GM12873 (cell line): ENCODE data around the gene LARGE1.

ENCODE experiments used
- TF ChIP-seq, protein P1 (sequence below): IDR thresholded peaks from 2 replicates; pipeline ENCODE4 v1.5.1; 2012; ENCODE audit warnings: low read depth, mild to moderate bottlenecking, moderate library complexity, low read length, control low read depth; ENCODE audit not compliant: insufficient read depth; ENCODE audit errors: missing control alignments

Gene LARGE1

DNA sequence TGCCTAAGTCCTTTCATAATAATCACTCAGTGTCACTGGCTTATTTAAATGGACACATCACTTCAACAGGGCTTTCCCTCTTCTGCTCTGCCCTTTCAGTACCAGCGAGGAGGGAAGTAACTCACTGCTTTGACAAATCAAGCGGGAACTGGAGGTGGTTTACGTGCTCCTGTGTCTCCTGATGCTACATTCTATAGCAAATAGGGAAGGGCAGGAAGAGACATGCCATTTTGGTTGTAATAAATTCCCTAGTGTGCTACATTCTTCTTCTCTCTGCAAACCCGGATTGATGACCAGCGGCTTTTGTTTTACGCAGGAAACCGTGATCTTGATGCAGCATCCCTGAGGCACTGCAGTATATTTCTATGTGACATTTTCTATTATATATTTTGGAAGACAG is 491.0 kb downstream of the LARGE1 start:
- TF ChIP-seq, protein P1, sequence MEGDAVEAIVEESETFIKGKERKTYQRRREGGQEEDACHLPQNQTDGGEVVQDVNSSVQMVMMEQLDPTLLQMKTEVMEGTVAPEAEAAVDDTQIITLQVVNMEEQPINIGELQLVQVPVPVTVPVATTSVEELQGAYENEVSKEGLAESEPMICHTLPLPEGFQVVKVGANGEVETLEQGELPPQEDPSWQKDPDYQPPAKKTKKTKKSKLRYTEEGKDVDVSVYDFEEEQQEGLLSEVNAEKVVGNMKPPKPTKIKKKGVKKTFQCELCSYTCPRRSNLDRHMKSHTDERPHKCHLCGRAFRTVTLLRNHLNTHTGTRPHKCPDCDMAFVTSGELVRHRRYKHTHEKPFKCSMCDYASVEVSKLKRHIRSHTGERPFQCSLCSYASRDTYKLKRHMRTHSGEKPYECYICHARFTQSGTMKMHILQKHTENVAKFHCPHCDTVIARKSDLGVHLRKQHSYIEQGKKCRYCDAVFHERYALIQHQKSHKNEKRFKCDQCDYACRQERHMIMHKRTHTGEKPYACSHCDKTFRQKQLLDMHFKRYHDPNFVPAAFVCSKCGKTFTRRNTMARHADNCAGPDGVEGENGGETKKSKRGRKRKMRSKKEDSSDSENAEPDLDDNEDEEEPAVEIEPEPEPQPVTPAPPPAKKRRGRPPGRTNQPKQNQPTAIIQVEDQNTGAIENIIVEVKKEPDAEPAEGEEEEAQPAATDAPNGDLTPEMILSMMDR = no peak

DNA sequence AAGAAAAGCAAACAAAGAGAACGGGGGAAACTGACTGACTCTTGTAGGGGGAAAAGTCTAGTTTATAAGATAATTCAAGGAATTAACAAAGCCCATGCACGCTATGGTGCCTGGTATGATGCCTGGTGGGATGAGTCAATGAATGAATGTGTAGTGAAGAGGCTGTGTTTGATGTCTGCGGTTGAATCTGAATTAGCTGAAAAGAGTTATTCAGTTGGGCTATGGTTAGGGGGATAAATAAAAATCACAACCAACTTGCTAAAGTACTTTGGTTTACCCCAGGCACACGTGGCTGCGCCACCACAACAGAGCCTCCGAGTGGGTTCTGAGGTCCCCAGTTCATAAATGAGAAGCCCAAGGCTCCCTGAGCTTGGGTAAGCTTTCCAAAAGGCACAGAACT is 492.8 kb downstream of the LARGE1 start:
- TF ChIP-seq, protein P1 = no peak

GRCh38 chr22:33426451-33426850 is 493.8 kb downstream of the LARGE1 start:
- TF ChIP-seq, protein P1 = no peak

DNA sequence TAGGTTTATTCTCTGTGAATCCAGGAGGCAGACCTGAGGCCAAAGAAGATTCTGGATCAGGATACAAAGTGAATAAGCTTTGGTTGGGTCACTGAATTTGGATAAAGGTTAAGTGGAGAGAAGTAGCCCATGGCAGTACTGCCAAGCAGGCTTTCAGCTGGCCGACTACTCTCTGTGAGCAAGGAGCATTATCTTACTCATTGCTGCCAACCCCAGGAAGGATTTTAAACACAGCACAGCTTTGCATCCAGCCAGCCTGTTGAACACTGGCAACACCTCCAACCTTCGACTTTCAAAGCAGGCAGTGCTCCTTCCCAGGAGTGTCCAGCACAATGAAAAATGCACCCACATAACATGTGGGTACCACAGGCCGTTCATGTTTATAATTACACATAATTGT is 498.4 kb downstream of the LARGE1 start:
- TF ChIP-seq, protein P1 = no peak

DNA sequence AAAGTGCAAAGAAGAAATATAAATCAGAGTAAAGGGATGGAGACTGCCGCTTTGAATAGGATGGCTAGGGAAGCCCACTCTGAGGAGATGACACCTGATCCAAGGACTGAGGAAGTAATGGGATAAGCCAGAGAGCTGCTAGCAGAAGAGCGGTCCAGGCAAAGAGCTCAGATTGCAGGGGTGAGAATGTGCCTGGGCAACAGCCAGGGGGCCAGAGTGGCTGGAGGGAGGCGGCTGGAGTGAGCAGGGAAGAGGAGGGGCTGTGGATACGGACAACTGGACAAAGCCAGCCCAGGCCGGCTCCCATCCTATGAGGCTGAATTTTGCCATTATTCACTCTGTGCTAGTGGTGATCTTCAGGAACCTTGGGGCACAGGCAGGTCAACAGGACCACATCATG is 501.8 kb downstream of the LARGE1 start:
- TF ChIP-seq, protein P1 = no peak

DNA sequence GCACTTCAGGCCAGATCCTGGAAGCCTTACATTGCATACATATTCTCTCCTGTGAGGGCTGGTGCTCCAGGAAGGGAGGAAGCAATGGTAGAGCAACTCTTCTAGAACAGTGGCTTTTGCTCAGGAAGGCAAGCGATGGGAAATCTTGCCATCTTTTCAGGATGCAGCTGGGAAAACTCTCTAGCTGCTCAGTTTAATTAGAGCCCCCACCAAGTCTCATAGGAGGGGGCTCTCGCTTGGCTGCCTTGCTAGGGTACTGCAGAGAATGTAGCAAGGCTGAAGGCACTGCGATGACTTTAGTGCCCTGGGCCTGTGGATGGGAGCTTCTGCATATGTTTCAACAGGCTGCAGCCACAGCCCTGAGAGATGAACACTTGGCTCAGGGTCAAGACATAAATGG is 504.9 kb downstream of the LARGE1 start:
- TF ChIP-seq, protein P1 = no peak

GRCh38 chr22:33409079-33409478 is 511.2 kb downstream of the LARGE1 start:
- TF ChIP-seq, protein P1 = no peak
